Measurements from ENCODE around the gene CHMP4A. TPM values are rescaled to one million over a fixed set of nuclear protein-coding genes. Genes with fewer than 3 reads are reported as not detected.
A peak's percentile ranks its signal among the peaks of the same experiment; 100 is the strongest.

CHMP4A gene
- total RNA-seq, 1 experiment from 2014 or later: 34.6 TPM

- H3K36me3 ChIP-seq (ENCODE audit: control insufficient read depth in 1 of 2, insufficient read depth in 2 of 2, low read length in 2 of 2): peaks cover 39 to 42% of the 10 kb centered on the region in 2 experiments; a peak in 3 of 4 replicates
- H3K4me3 ChIP-seq (replicated peaks in 1 of 2; ENCODE audit: low read depth in 1 of 2, low read length in 2 of 2): peak within 1 kb of the TSS; percentile 89 to 94
- ATAC-seq (peak; percentile 90), DNase-seq (ENCODE audit: low read depth, low spot score) (peak; percentile 95)
- no peaks in the 10 kb centered on the region for H3K9me3 ChIP-seq (ENCODE audit: control insufficient read depth in 1 of 2, insufficient read depth in 1 of 2, low read depth in 1 of 2, low read length in 2 of 2)
- H3K9ac ChIP-seq (ENCODE audit: low read length): peak within 1 kb of the TSS; percentile 77
- H3K9me2 ChIP-seq (ENCODE audit: insufficient read depth): no peaks in the 10 kb centered on the region
- POLR2A ChIA-PET: interaction anchor here (0.8 to 1.6 kb wide), 7 partner anchors 25 to 94 kb away, joined by 3 to 5 read pairs (median 3); partner anchors contain the start of genes CHMP4A, DCAF11, EMC9 and NRL
- no peak within 1 kb of the TSS for H2AFZ ChIP-seq (ENCODE audit: low read depth, low read length, poor library complexity, severe bottlenecking)
- no TSS peak for BruUV-seq (replicated peaks)
- H3K4me2 ChIP-seq (ENCODE audit: low read length): peak within 1 kb of the TSS; percentile 91
- H4K20me1 ChIP-seq (ENCODE audit: insufficient read depth): no peaks in the 10 kb centered on the region
- RAD21 ChIA-PET (ENCODE audit: low non-redundant PET in 1 of 2, low total read pairs in 2 of 2, uncharacterized antibody in 2 of 2, unreplicated experiment in 2 of 2): no interaction called here
- CTCF ChIA-PET: interaction anchor here (0.8 to 1.5 kb wide), 2 partner anchors 27 to 243 kb away, joined by 3 to 4 read pairs; partner anchors contain the start of gene IRF9
- H3K27ac ChIP-seq (ENCODE audit: low read depth, low read length): peak within 1 kb of the TSS; percentile 98
- intact Hi-C loops (cut with micrococcal nuclease): no loop called here
- peaks cover 45% of the 10 kb centered on the region for H3K79me2 ChIP-seq (ENCODE audit: insufficient read depth, low read length)
- H3K4me1 ChIP-seq (ENCODE audit: control insufficient read depth in 1 of 2, insufficient read depth in 2 of 2, low read length in 2 of 2): peaks cover 16 to 17% of the 10 kb centered on the region in 2 experiments
- no peaks in the 10 kb centered on the region for H3K27me3 ChIP-seq (ENCODE audit: insufficient read depth, low read length)
- TF ChIP-seq EZH2 (IDR thresholded peaks at IDR 0.05) (no peak), FOSL1 (IDR thresholded peaks at IDR 0.05; ENCODE audit: low read depth) (no peak; the same call in 1 of the 2 replicates), RAD21 (IDR thresholded peaks at IDR 0.05; ENCODE audit: low read depth) (no peak), TCF7L2 (IDR thresholded peaks at IDR 0.05; ENCODE audit: borderline replicate concordance, extremely low read depth, insufficient read depth, insufficient read length) (peak; percentile 65), ZNF274 (IDR thresholded peaks at IDR 0.05; ENCODE audit: low read depth, low read length) (no peak), CBX3 (IDR thresholded peaks at IDR 0.05; ENCODE audit: low read depth) (peak; percentile 97), POLR2A (IDR thresholded peaks at IDR 0.05; ENCODE audit: borderline replicate concordance, extremely low read depth, insufficient read depth, insufficient read length) (peak; percentile 88), ATF3 (IDR thresholded peaks at IDR 0.05) (no peak), ZBTB33 (IDR thresholded peaks at IDR 0.05; ENCODE audit: extremely low read depth, insufficient replicate concordance, low read length) (peak; percentile 61), SIN3A (IDR thresholded peaks at IDR 0.05; ENCODE audit: low read depth) (peak; percentile 97), JUND (IDR thresholded peaks at IDR 0.05) (0 out of 2 replicates have a peak, but pooled peaks have one; percentile 33), CEBPB (IDR thresholded peaks at IDR 0.05; ENCODE audit: low read depth) (no peak), ZFX (IDR thresholded peaks at IDR 0.05) (peak; percentile 82; the same call in 1 of the 2 replicates), POLR2AphosphoS5 (IDR thresholded peaks at IDR 0.05; ENCODE audit: low read depth, low read length) (peak; percentile 89), EZH2phosphoT487 (IDR thresholded peaks at IDR 0.05; ENCODE audit: borderline replicate concordance) (no peak), ELF1 (IDR thresholded peaks at IDR 0.05; ENCODE audit: borderline replicate concordance, low read depth) (peak; percentile 57; the same call in 1 of the 2 replicates), SP1 (IDR thresholded peaks at IDR 0.05; ENCODE audit: low read depth) (peak; percentile 79), SRF (IDR thresholded peaks at IDR 0.05; ENCODE audit: low read depth) (peak; percentile 87), CTCF (IDR thresholded peaks at IDR 0.05 in 2 of 3, conservative IDR thresholded peaks at IDR 0.05 in 1 of 3; ENCODE audit: borderline replicate concordance in 1 of 3, insufficient read depth in 1 of 3, low read depth in 2 of 3, low read length in 2 of 3) (no peak), MAX (IDR thresholded peaks at IDR 0.05) (peak; percentile 100), YY1 (IDR thresholded peaks at IDR 0.05; ENCODE audit: extremely low read depth, insufficient replicate concordance, low read depth, low read length) (peak; percentile 85)
These were observed 24.8 kb downstream of the CHMP4A start, which contains the start of gene IPO4 for GRCh38 chr14:24188251-24189058. Gene IPO4 (minus strand): TSS chr14:24188816. CDS start chr14:24188787, 29 bp downstream.

Measured in HCT116 (cell line).